Panc1 (cell line): ENCODE results near the gene RPS15. TPM values are rescaled to one million over a fixed set of nuclear protein-coding genes. Genes with fewer than 3 reads are reported as not detected.
"Not testable (repeated sequence)": the region's sequence is repeated elsewhere in the genome, so short reads cannot be mapped to it uniquely, and the experiment has no call there.

ENCODE experiments used
- ATAC-seq: fragments of 200-7000 bp; cut with Tn5 transposase; 2 replicates; pipeline ENCODE4 v1.9.1; 2020; ENCODE audit warnings: mild to moderate bottlenecking, moderate library complexity
- BruUV-seq: library from RNA; stranded (reverse); fragments of 400-500 nt; replicated peaks from 2 replicates; lab custom pipeline; 2021; lab: Mats Ljungman, UMichigan
- CTCF ChIA-PET: fragments of 300-600 bp; sonication (Branson Sonifier 250); formaldehyde crosslinking; loops from one replicate; lab custom pipeline; 2022; ENCODE audit warnings: antibody characterized with exemption; lab: Charles Lee
- POLR2A ChIA-PET: fragments of 300-600 bp; sonication (Branson Sonifier 250); formaldehyde crosslinking; loops from one replicate; lab custom pipeline; 2022; ENCODE audit warnings: antibody characterized with exemption; lab: Charles Lee
- DNase-seq: peaks from one replicate; pipeline ENCODE4 v3.0.0-alpha.2; 2010; ENCODE audit warnings: low read depth, low spot score
- H3K27ac ChIP-seq: 2 replicates; pipeline ENCODE4 v1.5.1; 2011; ENCODE audit warnings: mild to moderate bottlenecking, low read length, inconsistent platforms
- H3K27me3 ChIP-seq: fragments of 200-500 bp; sonication (Bioruptor generic); 2 replicates; pipeline ENCODE4 v1.6.0; 2014; ENCODE audit warnings: low read length, inconsistent platforms; ENCODE audit not compliant: control insufficient read depth, insufficient read depth
- H3K36me3 ChIP-seq: fragments of 200-500 bp; sonication (Bioruptor generic); 2 replicates; pipeline ENCODE4 v1.5.1; 2014; ENCODE audit warnings: inconsistent platforms, mild to moderate bottlenecking, low read length, moderate library complexity; ENCODE audit not compliant: control insufficient read depth, insufficient read depth
- H3K4me1 ChIP-seq: 2 replicates; pipeline ENCODE4 v1.5.1; 2011; ENCODE audit warnings: inconsistent platforms, mild to moderate bottlenecking, low read length, moderate library complexity; ENCODE audit not compliant: control insufficient read depth, insufficient read depth
- H3K4me3 ChIP-seq, 2 experiments: 2 replicates each; pipeline ENCODE4 v1.5.1; 2011 to 2012; ENCODE audit warnings: low read depth in 2 of 2, low read length in 2 of 2, mild to moderate bottlenecking in 2 of 2, inconsistent platforms in 1 of 2, moderate library complexity in 1 of 2
- H3K9me3 ChIP-seq: fragments of 200-500 bp; sonication (Bioruptor generic); 2 replicates; pipeline ENCODE4 v1.5.1; 2014; ENCODE audit warnings: low read depth, mild to moderate bottlenecking, inconsistent platforms, low read length, moderate library complexity; ENCODE audit not compliant: control insufficient read depth, insufficient read depth
- CTCF ChIP-seq: fragments of 450-650 bp; IDR thresholded peaks from 2 replicates; pipeline ENCODE4 v1.5.1; 2017; ENCODE audit warnings: mild to moderate bottlenecking
- POLR2AphosphoS5 ChIP-seq: IDR thresholded peaks from 2 replicates; pipeline ENCODE4 v1.6.1; 2012; ENCODE audit warnings: mild to moderate bottlenecking, low read depth, low read length, moderate library complexity
- REST ChIP-seq, 2 experiments: IDR thresholded peaks; 2 replicates each; pipeline ENCODE4 v1.6.1; 2011 to 2012; ENCODE audit warnings: low read depth in 2 of 2, control low read depth in 1 of 2, low read length in 1 of 2, mild to moderate bottlenecking in 1 of 2, moderate library complexity in 1 of 2; ENCODE audit not compliant: insufficient read depth in 1 of 2
- SIN3A ChIP-seq: IDR thresholded peaks from 2 replicates; pipeline ENCODE4 v1.6.1; 2012; ENCODE audit warnings: low read depth, mild to moderate bottlenecking, low read length, moderate library complexity, borderline replicate concordance; ENCODE audit not compliant: insufficient read depth
- TCF7L2 ChIP-seq: IDR thresholded peaks from 2 replicates; pipeline ENCODE4 v1.6.1; 2011; ENCODE audit warnings: mild to moderate bottlenecking, low read depth, low read length, inconsistent platforms
- in situ Hi-C: cut with HindIII; loops from 2 replicates; pipeline ENCODE4 v1.10.0; 2016; ENCODE audit warnings: low sequenced_read_pairs, low pct_unique_long_range_greater_than_20kb
- intact Hi-C: fragments of 100-400 bp; cut with micrococcal nuclease; formaldehyde crosslinking; loops from one replicate; pipeline ENCODE4 v1.10.0; 2022; ENCODE audit not compliant: unreplicated experiment
- total RNA-seq: library from RNA; stranded (reverse); gene quantifications from one replicate; pipeline ENCODE4 v1.2.1, GENCODE V29; 2021; ENCODE audit not compliant: unreplicated experiment

Gene RPS15
- total RNA-seq, 1 experiment from 2014 or later = 1,067 TPM

DNA sequence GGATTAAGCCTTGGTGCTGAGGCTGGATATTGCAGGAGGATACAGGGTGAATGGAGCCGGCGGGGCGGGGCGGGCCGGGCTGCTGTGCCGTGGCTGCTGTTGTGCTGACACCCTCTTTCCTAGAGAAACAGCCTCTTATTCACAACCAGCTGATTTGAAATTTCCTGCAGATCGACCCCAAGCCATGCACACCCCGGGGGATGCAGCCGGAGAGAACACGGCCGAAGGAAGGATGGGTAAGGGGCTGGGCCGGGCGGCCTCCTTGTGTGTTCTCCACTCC lies 19.8 kb upstream of the RPS15 start:
- ChIA-PET CTCF (no interaction called here), POLR2A (no interaction called here)
- peaks cover 3% of the 10 kb centered on the region; the same call in 1 of the 2 replicates for H3K36me3 ChIP-seq
- no peak for ATAC-seq
- no peak overlapping the region for H3K27ac ChIP-seq
- in situ Hi-C loops = no loop called here
- no peak for DNase-seq
- no peak overlapping the region for H3K4me3 ChIP-seq
- no peaks in the 10 kb centered on the region for H3K27me3 ChIP-seq
- peaks cover 24% of the 10 kb centered on the region for H3K4me1 ChIP-seq
- intact Hi-C loops = no loop called here
- no TSS peak for BruUV-seq
- TF ChIP-seq TCF7L2 (no peak), POLR2AphosphoS5 (no peak), REST (IDR thresholded peaks at IDR 0.05; ENCODE audit: insufficient read depth in 1 of 2, low read depth in 2 of 2, low read length in 1 of 2) (no peak), SIN3A (no peak), CTCF (no peak)
- H3K9me3 ChIP-seq = no peaks in the 10 kb centered on the region

DNA sequence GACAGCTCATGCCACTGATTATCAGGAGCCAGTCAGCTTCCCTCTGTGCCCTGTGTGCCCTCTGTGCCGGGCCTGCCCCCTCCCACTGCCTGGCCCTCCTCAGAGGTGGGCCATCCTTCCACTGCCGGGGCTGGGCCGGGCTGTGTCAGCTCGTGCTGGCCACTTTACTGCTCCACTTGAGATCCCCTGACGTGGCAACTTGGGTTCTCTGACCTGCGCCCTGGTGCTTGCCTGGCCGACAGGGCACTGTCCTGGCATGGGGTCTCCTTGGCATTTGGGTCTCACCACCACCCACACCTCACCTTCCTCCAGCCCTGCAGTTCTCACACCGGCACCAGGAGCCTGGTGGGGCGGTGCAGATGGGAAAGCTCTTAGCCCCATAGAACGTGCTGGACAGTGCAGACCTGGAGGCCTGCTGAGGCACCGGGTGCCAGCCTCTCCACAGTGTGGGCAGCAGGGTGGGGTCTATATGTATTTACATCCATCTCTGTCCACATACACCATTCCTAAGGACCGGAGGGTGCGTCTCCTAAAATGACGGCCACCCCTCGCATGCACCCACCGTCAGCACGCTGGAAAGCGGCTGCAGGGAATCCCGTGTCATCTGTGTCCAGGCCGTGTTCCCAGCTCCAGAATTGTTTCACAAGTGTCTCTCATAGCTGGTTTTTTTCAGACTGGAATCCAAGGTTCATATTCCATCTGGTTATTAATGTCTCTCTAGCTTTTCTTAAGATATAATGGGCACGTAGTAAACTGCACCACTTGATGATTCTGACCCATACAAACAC lies 19.1 kb upstream of the RPS15 start:
- H3K27me3 ChIP-seq = no peaks in the 10 kb centered on the region
- H3K4me3 ChIP-seq = no peak overlapping the region
- peaks cover 3% of the 10 kb centered on the region; the same call in 1 of the 2 replicates for H3K36me3 ChIP-seq
- ATAC-seq = no peak
- in situ Hi-C loops (no loop called here), intact Hi-C loops (no loop called here)
- no peak for DNase-seq
- no TSS peak for BruUV-seq
- H3K4me1 ChIP-seq = peaks cover 24% of the 10 kb centered on the region
- no peak for TF ChIP-seq REST (IDR thresholded peaks at IDR 0.05; ENCODE audit: insufficient read depth in 1 of 2, low read depth in 2 of 2, low read length in 1 of 2)
- POLR2A ChIA-PET = no interaction called here
- CTCF ChIA-PET = no interaction called here
- no peak overlapping the region for H3K27ac ChIP-seq
- no peaks in the 10 kb centered on the region for H3K9me3 ChIP-seq

DNA sequence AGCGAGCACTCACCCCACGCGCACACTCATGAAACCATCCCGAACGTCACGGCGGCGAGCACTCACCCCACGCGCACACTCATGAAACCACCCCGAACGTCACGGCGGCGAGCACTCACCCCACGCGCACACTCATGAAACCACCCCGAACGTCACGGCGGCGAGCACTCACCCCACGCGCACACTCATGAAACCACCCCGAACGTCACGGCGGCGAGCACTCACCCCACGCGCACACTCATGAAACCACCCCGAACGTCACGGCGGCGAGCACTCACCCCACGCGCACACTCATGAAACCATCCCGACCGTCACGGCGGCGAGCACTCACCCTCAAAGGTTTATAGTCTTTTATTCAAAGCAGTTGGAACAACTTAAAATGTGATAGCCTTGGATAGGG lies 18.1 kb upstream of the RPS15 start:
- H3K36me3 ChIP-seq, H3K27me3 ChIP-seq, H3K4me3 ChIP-seq, BruUV-seq, intact Hi-C loops, H3K27ac ChIP-seq, ATAC-seq, H3K9me3 ChIP-seq, POLR2A ChIA-PET, in situ Hi-C loops, CTCF ChIA-PET, DNase-seq: not testable (repeated sequence)
- peaks cover 20% of the 10 kb centered on the region for H3K4me1 ChIP-seq
